ENCODE data around the gene NFATC2IP. TPM values are rescaled to one million over a fixed set of nuclear protein-coding genes. Genes with fewer than 3 reads are reported as not detected.

NFATC2IP gene
- total and polyA plus RNA-seq, 9 of the 15 experiments (the other 6 are each of a cell fraction or from before 2014, with no cell fraction given), result 15.6 to 106 (median 46.9) TPM

- peak; percentile 48; the same call in 1 of the 2 replicates for TF ChIP-seq JUND (IDR thresholded peaks at IDR 0.05; ENCODE audit: borderline replicate concordance, low read depth, low read length)
- TF ChIP-seq JUND (tag; IDR thresholded peaks at IDR 0.05; ENCODE audit: borderline replicate concordance, low read depth, low read length), result no peak
- TF ChIP-seq TCF3 (CRISPR knock-in tag; IDR thresholded peaks at IDR 0.05), result no peak
- TF ChIP-seq ZNF174 (CRISPR knock-in tag; IDR thresholded peaks at IDR 0.05), result no peak
- no peak for TF ChIP-seq TBL1XR1 (IDR thresholded peaks at IDR 0.05; ENCODE audit: low read length in 2 of 2)
- no peak for TF ChIP-seq NFATC3 (IDR thresholded peaks at IDR 0.05)
- TF ChIP-seq HDAC1 (IDR thresholded peaks at IDR 0.05), result peak in 1 of 2 experiments; percentile 54; a peak in 1 of 4 replicates
- TF ChIP-seq BRD9 (IDR thresholded peaks at IDR 0.05; ENCODE audit: low read depth, partially characterized antibody), result no peak
- TF ChIP-seq ZFPM2 (CRISPR knock-in tag; IDR thresholded peaks at IDR 0.05), result no peak
- no peak for TF ChIP-seq EHMT2 (IDR thresholded peaks at IDR 0.05)
- TF ChIP-seq CCAR2 (IDR thresholded peaks at IDR 0.05; ENCODE audit: low read depth, low read length), result no peak
- no peak for TF ChIP-seq ATF2 (CRISPR knock-in tag; IDR thresholded peaks at IDR 0.05)
- TF ChIP-seq PRDM10 (IDR thresholded peaks at IDR 0.05; ENCODE audit: partially characterized antibody), result peak; percentile 66
- no peak for TF ChIP-seq YBX1 (IDR thresholded peaks at IDR 0.05)
- peak; percentile 45; the same call in 1 of the 2 replicates for TF ChIP-seq GTF2E2 (tag; IDR thresholded peaks at IDR 0.05)
- TF ChIP-seq PREB (CRISPR knock-in tag; IDR thresholded peaks at IDR 0.05), result no peak
- no peak for TF ChIP-seq MECOM (CRISPR knock-in tag; IDR thresholded peaks at IDR 0.05)
- no peak for TF ChIP-seq TSHZ1 (CRISPR knock-in tag; IDR thresholded peaks at IDR 0.05)
- TF ChIP-seq DPF2 (IDR thresholded peaks at IDR 0.05), result no peak
- TF ChIP-seq ETV5 (CRISPR knock-in tag; IDR thresholded peaks at IDR 0.05; ENCODE audit: low read depth), result peak; percentile 63; the same call in 1 of the 2 replicates
Observed at GRCh38 chr16:28950648-28951409, at the start of gene NFATC2IP (continued).

Measured in K562 (cell line).